ENCODE results near the gene PBRM1. TPM values are rescaled to one million over a fixed set of nuclear protein-coding genes. Genes with fewer than 3 reads are reported as not detected.

Gene PBRM1
- total RNA-seq, 1 donor from 2014 or later, result 51.5 TPM

GRCh38 chr3:52506266-52506966 is 179.3 kb downstream of the PBRM1 start:
- TF ChIP-seq CTCF (conservative IDR thresholded peaks at IDR 0.05; ENCODE audit: low read depth, low read length), result no peak
- DNase-seq (ENCODE audit: low read depth), result no peak
- no peak overlapping the region for H3K4me3 ChIP-seq (ENCODE audit: low read depth, low read length)

- DNase-seq (ENCODE audit: low read depth), result no peak
- no peak overlapping the region for H3K4me3 ChIP-seq (ENCODE audit: low read depth, low read length)
- TF ChIP-seq CTCF (conservative IDR thresholded peaks at IDR 0.05; ENCODE audit: low read depth, low read length), result no peak
Observed at GRCh38 chr3:52504977-52505376, 180.7 kb downstream of the PBRM1 start.

- no peak overlapping the region for H3K4me3 ChIP-seq (ENCODE audit: low read depth, low read length)
- no peak for DNase-seq (ENCODE audit: low read depth)
- no peak for TF ChIP-seq CTCF (conservative IDR thresholded peaks at IDR 0.05; ENCODE audit: low read depth, low read length)
Observed at GRCh38 chr3:52503788-52504424, 181.8 kb downstream of the PBRM1 start.

GRCh38 chr3:52502808-52503350 is 182.8 kb downstream of the PBRM1 start:
- H3K4me3 ChIP-seq (ENCODE audit: low read depth, low read length), result no peak overlapping the region
- no peak for TF ChIP-seq CTCF (conservative IDR thresholded peaks at IDR 0.05; ENCODE audit: low read depth, low read length)
- DNase-seq (ENCODE audit: low read depth), result no peak

- DNase-seq (ENCODE audit: low read depth), result no peak
- TF ChIP-seq CTCF (conservative IDR thresholded peaks at IDR 0.05; ENCODE audit: low read depth, low read length), result no peak
Observed at GRCh38 chr3:52502001-52502400, 183.7 kb downstream of the PBRM1 start.

GRCh38 chr3:52501046-52501445 is 184.7 kb downstream of the PBRM1 start:
- TF ChIP-seq CTCF (conservative IDR thresholded peaks at IDR 0.05; ENCODE audit: low read depth, low read length), result no peak
- H3K4me3 ChIP-seq (ENCODE audit: low read depth, low read length), result no peak overlapping the region
- no peak for DNase-seq (ENCODE audit: low read depth)

More at GRCh38 chr3:52502001-52502400, 183.7 kb downstream of the PBRM1 start:
- no peak overlapping the region for H3K4me3 ChIP-seq (ENCODE audit: low read depth, low read length)
